K562 (cell line): Measurements from ENCODE around the gene RHBDF2. TPM values are rescaled to one million over a fixed set of nuclear protein-coding genes. Genes with fewer than 3 reads are reported as not detected.

Source experiments
- CREB3 ChIP-seq: fragments of 450-650 bp; conservative IDR thresholded peaks from 2 replicates; pipeline ENCODE4 v1.6.1; 2016; ENCODE audit warnings: missing genetic modification characterization, low read depth, mild to moderate bottlenecking, missing compliant biosample characterization, moderate library complexity
- MTF1 ChIP-seq: fragments of 250-450 bp; sonication (Bioruptor Pico); IDR thresholded peaks from 2 replicates; pipeline ENCODE4 v1.9.0; 2021; ENCODE audit warnings: moderate library complexity, mild to moderate bottlenecking, inconsistent platforms, borderline replicate concordance
- SP2 ChIP-seq: IDR thresholded peaks from 2 replicates; pipeline ENCODE4 v1.6.1; 2011; ENCODE audit warnings: mild to moderate bottlenecking, low read depth, low read length, moderate library complexity; ENCODE audit not compliant: poor library complexity, severe bottlenecking; ENCODE audit errors: extremely low read depth
- polyA plus RNA-seq, 8 experiments: library from polyadenylated mRNA; depleted of rRNA in 4 of 8; stranded (reverse) in 5 of 8; unstranded in 3 of 8; fragments of >200 nt; fragmentation: Nextera tagmentation in 2 of 8; fragmentation: Illumina TruSeq in 1 of 8; extraction: Ambion mirVana in 2 of 8; extraction: Trizol in 1 of 8; gene quantifications; 2 replicates each; pipeline versions ENCODE4 v1.2.1 to v1.2.3, GENCODE V29; 2011 to 2014; ENCODE audit warnings: inconsistent platforms in 1 of 8, missing spikeins in 1 of 8
- total RNA-seq, 7 experiments: library from RNA; depleted of rRNA in 6 of 7; stranded (reverse); fragments of >200 nt in 6 of 7; fragmentation: Illumina TruSeq in 2 of 7; extraction: Trizol in 2 of 7; gene quantifications; 2 replicates each; pipeline versions ENCODE4 v1.2.1 to v1.2.3, GENCODE V29; 2011 to 2021; ENCODE audit warnings: low replicate concordance in 1 of 7
- TF ChIP-seq, protein P1 (sequence below): fragments of 450-650 bp; IDR thresholded peaks from 2 replicates; pipeline ENCODE4 v1.6.1; 2016; ENCODE audit warnings: mild to moderate bottlenecking, moderate library complexity
- TF ChIP-seq, protein P2 (sequence below), 2 experiments: IDR thresholded peaks; 2 replicates each; pipeline ENCODE4 v1.6.1; 2011; ENCODE audit warnings: borderline replicate concordance in 1 of 2, control low read depth in 1 of 2, low read depth in 1 of 2, low read length in 1 of 2, mild to moderate bottlenecking in 1 of 2, mixed read lengths in 1 of 2, moderate library complexity in 1 of 2; ENCODE audit not compliant: insufficient read depth in 1 of 2, insufficient read length in 1 of 2, poor library complexity in 1 of 2, severe bottlenecking in 1 of 2; ENCODE audit errors: extremely low read depth in 1 of 2
- TF ChIP-seq, protein P3 (sequence below): IDR thresholded peaks from 2 replicates; pipeline ENCODE4 v1.6.1; 2011; ENCODE audit warnings: borderline replicate concordance, low read depth, mild to moderate bottlenecking, moderate library complexity, low read length; ENCODE audit not compliant: insufficient read depth, poor library complexity, severe bottlenecking

RHBDF2 gene
- total and polyA plus RNA-seq, 9 of the 15 experiments (the other 6 are each of a cell fraction or from before 2014, with no cell fraction given) = 0.04 to 2.8 (median 1.1) TPM

DNA sequence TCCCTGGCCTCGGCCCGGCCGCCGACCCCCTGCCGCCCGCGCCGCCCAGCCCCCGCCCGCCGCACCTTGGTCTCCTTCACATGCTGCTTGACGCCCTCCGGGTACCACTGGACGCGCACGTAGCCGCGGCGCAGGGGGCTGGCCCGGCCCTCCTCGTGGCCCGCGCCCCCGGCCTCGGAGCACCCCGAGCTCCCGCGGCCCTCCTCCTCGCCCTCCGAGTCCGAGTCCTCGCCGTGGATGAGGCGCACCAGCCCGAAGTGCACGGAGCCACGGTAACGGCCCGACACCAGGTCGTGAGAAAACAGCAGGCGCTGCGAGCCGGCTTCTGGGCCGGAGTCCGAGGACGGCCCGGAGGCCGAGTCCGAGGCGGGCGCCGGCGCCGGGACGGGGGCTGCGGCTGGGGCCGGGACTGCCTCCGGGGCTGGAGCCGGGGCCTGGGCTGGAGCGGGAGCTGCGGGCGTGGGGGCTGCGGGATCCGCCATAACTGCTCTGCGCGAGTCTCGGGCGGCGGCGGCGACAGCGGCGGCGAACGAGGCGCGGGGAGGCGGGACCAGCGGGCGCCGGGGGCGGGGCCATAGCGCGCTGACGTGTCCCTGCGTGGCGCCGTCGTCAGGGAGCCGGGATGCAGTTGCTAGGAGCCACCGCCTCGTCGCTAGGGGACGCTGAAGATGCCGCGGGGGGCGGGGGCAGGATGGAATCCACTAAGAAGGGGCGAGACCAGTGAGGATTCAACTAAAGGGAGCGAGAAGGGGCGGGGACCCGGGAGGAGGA is 48.4 kb downstream of the RHBDF2 start, which contains the start of gene UBE2O (continued):
- TF ChIP-seq, protein P1, sequence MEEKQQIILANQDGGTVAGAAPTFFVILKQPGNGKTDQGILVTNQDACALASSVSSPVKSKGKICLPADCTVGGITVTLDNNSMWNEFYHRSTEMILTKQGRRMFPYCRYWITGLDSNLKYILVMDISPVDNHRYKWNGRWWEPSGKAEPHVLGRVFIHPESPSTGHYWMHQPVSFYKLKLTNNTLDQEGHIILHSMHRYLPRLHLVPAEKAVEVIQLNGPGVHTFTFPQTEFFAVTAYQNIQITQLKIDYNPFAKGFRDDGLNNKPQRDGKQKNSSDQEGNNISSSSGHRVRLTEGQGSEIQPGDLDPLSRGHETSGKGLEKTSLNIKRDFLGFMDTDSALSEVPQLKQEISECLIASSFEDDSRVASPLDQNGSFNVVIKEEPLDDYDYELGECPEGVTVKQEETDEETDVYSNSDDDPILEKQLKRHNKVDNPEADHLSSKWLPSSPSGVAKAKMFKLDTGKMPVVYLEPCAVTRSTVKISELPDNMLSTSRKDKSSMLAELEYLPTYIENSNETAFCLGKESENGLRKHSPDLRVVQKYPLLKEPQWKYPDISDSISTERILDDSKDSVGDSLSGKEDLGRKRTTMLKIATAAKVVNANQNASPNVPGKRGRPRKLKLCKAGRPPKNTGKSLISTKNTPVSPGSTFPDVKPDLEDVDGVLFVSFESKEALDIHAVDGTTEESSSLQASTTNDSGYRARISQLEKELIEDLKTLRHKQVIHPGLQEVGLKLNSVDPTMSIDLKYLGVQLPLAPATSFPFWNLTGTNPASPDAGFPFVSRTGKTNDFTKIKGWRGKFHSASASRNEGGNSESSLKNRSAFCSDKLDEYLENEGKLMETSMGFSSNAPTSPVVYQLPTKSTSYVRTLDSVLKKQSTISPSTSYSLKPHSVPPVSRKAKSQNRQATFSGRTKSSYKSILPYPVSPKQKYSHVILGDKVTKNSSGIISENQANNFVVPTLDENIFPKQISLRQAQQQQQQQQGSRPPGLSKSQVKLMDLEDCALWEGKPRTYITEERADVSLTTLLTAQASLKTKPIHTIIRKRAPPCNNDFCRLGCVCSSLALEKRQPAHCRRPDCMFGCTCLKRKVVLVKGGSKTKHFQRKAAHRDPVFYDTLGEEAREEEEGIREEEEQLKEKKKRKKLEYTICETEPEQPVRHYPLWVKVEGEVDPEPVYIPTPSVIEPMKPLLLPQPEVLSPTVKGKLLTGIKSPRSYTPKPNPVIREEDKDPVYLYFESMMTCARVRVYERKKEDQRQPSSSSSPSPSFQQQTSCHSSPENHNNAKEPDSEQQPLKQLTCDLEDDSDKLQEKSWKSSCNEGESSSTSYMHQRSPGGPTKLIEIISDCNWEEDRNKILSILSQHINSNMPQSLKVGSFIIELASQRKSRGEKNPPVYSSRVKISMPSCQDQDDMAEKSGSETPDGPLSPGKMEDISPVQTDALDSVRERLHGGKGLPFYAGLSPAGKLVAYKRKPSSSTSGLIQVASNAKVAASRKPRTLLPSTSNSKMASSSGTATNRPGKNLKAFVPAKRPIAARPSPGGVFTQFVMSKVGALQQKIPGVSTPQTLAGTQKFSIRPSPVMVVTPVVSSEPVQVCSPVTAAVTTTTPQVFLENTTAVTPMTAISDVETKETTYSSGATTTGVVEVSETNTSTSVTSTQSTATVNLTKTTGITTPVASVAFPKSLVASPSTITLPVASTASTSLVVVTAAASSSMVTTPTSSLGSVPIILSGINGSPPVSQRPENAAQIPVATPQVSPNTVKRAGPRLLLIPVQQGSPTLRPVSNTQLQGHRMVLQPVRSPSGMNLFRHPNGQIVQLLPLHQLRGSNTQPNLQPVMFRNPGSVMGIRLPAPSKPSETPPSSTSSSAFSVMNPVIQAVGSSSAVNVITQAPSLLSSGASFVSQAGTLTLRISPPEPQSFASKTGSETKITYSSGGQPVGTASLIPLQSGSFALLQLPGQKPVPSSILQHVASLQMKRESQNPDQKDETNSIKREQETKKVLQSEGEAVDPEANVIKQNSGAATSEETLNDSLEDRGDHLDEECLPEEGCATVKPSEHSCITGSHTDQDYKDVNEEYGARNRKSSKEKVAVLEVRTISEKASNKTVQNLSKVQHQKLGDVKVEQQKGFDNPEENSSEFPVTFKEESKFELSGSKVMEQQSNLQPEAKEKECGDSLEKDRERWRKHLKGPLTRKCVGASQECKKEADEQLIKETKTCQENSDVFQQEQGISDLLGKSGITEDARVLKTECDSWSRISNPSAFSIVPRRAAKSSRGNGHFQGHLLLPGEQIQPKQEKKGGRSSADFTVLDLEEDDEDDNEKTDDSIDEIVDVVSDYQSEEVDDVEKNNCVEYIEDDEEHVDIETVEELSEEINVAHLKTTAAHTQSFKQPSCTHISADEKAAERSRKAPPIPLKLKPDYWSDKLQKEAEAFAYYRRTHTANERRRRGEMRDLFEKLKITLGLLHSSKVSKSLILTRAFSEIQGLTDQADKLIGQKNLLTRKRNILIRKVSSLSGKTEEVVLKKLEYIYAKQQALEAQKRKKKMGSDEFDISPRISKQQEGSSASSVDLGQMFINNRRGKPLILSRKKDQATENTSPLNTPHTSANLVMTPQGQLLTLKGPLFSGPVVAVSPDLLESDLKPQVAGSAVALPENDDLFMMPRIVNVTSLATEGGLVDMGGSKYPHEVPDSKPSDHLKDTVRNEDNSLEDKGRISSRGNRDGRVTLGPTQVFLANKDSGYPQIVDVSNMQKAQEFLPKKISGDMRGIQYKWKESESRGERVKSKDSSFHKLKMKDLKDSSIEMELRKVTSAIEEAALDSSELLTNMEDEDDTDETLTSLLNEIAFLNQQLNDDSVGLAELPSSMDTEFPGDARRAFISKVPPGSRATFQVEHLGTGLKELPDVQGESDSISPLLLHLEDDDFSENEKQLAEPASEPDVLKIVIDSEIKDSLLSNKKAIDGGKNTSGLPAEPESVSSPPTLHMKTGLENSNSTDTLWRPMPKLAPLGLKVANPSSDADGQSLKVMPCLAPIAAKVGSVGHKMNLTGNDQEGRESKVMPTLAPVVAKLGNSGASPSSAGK = no peak
- TF ChIP-seq MTF1 (CRISPR knock-in tag) = no peak
- TF ChIP-seq CREB3 (tag) = no peak
- TF ChIP-seq, protein P2, sequence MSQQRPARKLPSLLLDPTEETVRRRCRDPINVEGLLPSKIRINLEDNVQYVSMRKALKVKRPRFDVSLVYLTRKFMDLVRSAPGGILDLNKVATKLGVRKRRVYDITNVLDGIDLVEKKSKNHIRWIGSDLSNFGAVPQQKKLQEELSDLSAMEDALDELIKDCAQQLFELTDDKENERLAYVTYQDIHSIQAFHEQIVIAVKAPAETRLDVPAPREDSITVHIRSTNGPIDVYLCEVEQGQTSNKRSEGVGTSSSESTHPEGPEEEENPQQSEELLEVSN (IDR thresholded peaks at IDR 0.05; ENCODE audit: borderline replicate concordance in 1 of 2, extremely low read depth in 1 of 2, insufficient read depth in 1 of 2, insufficient read length in 1 of 2, low read depth in 1 of 2, low read length in 1 of 2, poor library complexity in 1 of 2, severe bottlenecking in 1 of 2) = peak in 1 of 2 experiments; percentile 47
- TF ChIP-seq, protein P3, sequence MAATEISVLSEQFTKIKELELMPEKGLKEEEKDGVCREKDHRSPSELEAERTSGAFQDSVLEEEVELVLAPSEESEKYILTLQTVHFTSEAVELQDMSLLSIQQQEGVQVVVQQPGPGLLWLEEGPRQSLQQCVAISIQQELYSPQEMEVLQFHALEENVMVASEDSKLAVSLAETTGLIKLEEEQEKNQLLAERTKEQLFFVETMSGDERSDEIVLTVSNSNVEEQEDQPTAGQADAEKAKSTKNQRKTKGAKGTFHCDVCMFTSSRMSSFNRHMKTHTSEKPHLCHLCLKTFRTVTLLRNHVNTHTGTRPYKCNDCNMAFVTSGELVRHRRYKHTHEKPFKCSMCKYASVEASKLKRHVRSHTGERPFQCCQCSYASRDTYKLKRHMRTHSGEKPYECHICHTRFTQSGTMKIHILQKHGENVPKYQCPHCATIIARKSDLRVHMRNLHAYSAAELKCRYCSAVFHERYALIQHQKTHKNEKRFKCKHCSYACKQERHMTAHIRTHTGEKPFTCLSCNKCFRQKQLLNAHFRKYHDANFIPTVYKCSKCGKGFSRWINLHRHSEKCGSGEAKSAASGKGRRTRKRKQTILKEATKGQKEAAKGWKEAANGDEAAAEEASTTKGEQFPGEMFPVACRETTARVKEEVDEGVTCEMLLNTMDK = no peak
- no peak for TF ChIP-seq SP2
